HG02852 (cell line): ENCODE measurements around the gene CAPN15.

ENCODE experiments used
- ATAC-seq: cut with Tn5 transposase; IDR thresholded peaks from one replicate; pipeline ENCODE4 v1.9.1; 2021; ENCODE audit warnings: mild to moderate bottlenecking, moderate library complexity; ENCODE audit not compliant: unreplicated experiment

CAPN15 gene

GRCh38 chr16:540645-541340 lies 13.3 kb downstream of the CAPN15 start:
- no peak for ATAC-seq

GRCh38 chr16:543301-544164 lies 16.0 kb downstream of the CAPN15 start:
- no peak for ATAC-seq

DNA sequence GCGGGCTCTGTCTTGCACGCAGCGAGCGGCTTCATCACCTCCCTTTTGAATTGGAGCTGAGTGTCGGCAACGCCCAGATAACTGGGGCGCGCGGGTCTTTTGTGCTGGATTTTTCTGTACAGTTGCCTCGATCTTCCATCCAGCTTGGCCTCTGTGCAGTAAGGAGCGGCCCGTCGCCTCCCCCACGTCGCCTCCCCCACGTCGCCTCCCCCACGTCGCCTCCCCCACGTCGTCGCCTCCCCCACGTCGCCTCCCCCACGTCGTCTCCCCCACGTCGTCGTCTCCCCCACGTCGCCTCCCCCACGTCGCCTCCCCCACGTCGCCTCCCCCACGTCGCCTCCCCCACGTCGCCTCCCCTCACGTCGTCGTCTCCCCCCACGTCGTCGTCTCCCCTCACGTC lies 17.0 kb downstream of the CAPN15 start:
- ATAC-seq: no peak

GRCh38 chr16:546909-547770 lies 19.6 kb downstream of the CAPN15 start:
- ATAC-seq: no peak

- ATAC-seq: no peak
Measured at GRCh38 chr16:548586-548985, 21.1 kb downstream of the CAPN15 start.

DNA sequence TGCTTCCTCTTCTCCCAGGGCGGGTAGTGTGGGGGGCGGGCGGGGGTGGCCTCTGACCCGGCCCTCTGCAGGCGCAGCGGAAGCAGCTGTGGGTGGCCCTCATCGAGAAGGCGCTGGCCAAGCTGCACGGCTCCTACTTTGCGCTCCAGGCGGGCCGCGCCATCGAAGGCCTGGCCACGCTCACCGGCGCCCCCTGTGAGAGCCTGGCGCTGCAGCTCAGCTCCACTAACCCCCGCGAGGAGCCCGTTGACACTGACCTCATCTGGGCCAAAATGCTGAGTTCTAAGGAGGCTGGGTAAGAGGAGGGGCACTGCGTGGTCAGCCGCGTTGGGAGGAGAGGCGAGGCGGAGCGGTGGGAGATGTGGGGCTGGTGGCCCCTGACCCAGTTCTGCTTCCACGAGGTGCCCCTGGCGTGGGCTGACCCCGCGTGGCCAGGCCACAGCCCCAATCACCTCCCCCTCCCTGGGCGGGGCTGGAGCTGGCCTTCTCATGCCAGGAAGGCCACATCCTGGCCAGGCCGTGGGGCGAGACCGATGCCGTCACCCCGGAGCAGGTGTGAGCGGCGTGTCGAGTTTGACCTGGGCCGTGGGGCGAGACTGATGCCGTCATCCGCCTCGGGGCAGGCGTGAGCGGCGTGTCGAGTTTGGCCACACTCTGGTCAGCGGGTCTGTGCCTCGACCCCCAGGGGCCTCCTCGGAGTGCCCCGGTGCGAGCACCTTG lies 22.2 kb downstream of the CAPN15 start:
- ATAC-seq: no peak

DNA sequence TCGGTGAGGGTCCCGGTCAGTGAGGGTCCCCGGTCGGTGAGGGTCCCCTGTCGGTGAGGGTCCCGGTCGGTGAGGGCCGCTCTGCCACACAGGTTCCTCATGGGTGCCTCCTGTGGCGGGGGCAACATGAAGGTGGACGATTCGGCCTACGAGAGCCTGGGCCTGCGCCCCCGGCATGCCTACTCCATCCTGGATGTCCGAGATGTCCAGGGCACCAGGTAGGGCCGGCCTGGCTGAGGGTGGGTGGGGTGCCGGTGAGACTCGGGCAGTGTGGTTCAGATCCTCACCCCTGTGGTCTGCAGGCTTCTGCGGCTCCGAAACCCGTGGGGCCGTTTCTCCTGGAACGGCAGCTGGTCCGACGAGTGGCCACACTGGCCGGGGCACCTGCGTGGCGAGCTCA lies 23.7 kb downstream of the CAPN15 start:
- no peak for ATAC-seq

DNA sequence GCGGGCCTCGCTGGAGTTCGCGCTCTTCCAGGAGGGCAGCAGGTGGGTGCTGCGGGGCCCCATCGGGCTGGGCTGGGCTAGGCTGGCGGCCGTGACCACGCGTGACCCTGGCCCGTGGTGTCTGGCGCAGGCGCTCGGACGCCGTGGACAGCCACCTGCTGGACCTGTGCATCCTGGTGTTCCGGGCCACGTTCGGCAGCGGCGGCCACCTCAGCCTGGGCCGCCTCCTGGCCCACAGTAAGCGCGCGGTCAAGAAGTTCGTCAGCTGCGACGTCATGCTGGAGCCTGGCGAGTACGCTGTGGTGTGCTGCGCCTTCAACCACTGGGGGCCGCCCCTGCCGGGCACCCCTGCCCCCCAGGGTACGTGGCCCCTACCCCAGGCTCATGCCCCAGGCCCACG lies 24.7 kb downstream of the CAPN15 start:
- no peak for ATAC-seq

DNA sequence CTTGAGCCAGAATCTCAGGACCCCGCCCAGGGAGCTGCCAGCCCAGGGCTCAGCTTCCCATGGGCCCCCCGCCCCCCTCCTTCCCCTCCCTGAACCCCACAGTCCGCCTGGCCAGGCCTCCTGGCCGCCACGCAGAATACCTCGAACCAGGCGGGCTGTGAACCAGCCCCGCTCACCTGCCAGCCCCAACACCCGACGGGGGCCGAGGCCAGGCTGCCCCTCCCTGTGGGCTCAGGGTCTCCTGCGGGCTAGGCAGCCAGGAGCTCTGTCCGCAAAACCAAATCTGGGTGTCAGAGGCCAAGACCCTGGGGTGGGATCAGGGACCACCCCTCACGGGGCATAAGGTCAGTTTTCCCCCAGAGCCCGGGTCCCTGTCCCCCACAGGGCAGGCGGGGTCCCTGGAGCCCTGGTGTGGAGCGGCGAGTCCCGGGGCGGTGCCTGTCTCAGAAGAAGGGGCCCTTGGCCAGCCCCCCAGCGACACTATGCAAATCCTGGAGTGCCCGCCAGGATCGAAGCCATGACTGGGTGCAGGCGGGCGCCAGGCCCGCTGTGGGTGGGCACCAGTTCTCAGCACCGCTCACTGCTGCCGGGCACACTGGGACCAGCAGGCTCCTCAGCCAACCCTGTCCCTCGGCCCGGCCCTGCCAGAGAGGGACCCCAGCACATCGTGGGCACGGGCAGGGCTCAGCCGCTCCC lies 26.2 kb downstream of the CAPN15 start:
- ATAC-seq: no peak

- ATAC-seq: no peak
Measured at GRCh38 chr16:554297-554621, 26.7 kb downstream of the CAPN15 start.

GRCh38 chr16:554640-555365 lies 27.3 kb downstream of the CAPN15 start:
- no peak for ATAC-seq

- no peak for ATAC-seq
Measured at GRCh38 chr16:555528-556473, 28.3 kb downstream of the CAPN15 start.

GRCh38 chr16:556474-557173 lies 29.1 kb downstream of the CAPN15 start:
- ATAC-seq: no peak

DNA sequence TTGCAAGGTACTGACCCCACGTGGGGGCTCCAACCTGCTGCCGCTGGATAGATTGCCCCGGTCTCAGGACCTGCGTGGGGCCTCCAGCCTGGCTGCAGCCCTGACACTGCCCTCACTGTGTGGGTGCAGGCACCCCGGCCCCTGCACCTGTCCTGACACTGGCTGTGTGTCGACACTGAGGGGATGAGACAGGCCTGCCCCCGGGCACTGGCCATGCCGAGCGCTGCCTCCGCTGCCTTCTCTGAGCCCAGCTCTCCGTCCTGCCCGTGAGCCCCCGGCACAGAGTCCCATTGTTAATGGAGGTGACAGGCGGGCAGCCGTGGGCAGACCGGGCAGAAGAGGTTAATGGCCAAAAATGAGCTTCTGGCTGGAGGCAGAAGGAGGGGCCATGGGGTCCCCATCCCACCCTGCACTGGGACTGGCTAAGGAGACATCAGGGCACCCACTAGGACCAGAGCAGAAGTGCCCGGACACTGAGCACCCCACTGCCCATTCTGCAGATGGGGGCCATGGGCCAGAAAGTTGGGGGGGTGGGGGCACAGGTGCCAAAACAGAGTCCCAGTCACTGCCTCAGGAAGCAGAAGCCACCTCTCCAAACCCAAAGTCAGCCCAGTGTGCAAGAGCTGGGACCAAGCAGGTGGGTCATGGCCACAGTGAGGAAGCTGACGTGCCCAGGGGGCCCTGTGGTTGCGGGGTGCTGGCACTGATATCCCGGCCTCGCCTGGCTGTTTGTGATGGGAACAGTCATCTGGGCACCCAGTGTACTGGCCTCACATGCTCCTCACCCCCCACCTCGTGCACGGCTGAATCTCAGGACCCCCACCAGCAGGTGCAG lies 30.2 kb downstream of the CAPN15 start:
- ATAC-seq: no peak

DNA sequence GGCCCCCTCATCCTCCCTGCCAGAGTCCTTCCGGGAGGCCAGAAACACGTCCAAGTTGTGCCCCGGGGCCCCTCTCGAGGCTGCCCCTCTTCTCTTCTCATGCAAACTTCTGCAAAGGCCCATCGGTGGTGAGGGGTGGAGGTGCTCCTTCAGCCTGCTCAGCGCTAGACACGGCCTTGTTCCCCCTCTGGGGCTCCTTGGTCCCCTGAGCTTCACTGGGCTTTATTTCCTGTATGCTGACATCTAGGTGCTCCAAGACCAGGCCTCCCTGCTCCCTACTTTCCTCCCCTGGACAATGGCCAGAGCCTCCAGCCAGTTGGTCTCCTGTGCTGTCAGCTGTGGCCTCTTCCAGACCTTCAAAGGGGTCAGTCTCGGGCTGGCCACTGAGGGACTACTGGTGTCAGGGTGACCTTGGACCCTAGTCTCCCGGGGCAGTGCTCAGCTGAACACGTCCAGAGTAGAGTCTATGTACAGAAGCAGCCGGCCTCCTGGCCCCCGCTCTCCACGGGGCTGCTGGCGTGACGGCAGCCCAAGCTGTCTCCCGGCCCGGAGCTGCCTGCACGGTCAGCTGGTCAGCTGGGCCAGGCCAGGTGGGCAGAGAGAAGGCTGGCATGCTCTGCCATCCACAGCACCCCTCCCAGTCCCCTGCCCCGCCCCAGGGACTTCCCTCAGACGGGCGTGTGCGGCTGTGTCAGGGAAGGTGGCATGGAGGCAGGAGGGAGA lies 30.9 kb downstream of the CAPN15 start:
- ATAC-seq: no peak

- no peak for ATAC-seq
Measured at GRCh38 chr16:559021-559380, 31.5 kb downstream of the CAPN15 start.
